Stimulated activated naive CD8-positive, alpha-beta T cell treated with anti-CD3 and anti-CD28 coated beads, Interleukin-15, amount 100 ng/mL, for 72 hours (primary cell): ENCODE data around the gene CTDNEP1.
"Not testable (repeated sequence)": the region's sequence is repeated elsewhere in the genome, so short reads cannot be mapped to it uniquely, and the experiment has no call there.

Source experiments
- ATAC-seq: fragments of 150-1000 bp; cut with Tn5 transposase; 2 replicates; pipeline ENCODE4 v1.10.0; 2021; ENCODE audit warnings: mild to moderate bottlenecking, moderate library complexity
- DNase-seq, 2 donors: peaks; one replicate each; pipeline ENCODE4 v3.0.0; 2021 to 2022
- H3K27ac Mint-ChIP-seq, 2 donors: one replicate each; pipeline ENCODE4 v1.8.0; 2022; ENCODE audit warnings: mild to moderate bottlenecking in 2 of 2, mixed read lengths in 2 of 2, moderate library complexity in 2 of 2
- H3K27me3 Mint-ChIP-seq: one replicate; pipeline ENCODE4 v1.8.0; 2022; ENCODE audit warnings: mixed read lengths
- H3K4me1 Mint-ChIP-seq: one replicate; pipeline ENCODE4 v1.8.0; 2022; ENCODE audit warnings: mild to moderate bottlenecking, mixed read lengths
- H3K4me3 Mint-ChIP-seq, 2 donors: one replicate each; pipeline ENCODE4 v1.8.0; 2022; ENCODE audit warnings: mild to moderate bottlenecking in 2 of 2, mixed read lengths in 2 of 2, moderate library complexity in 1 of 2
- H3K9me3 Mint-ChIP-seq, 2 donors: one replicate each; pipeline ENCODE4 v1.8.0; 2022; ENCODE audit warnings: mixed read lengths in 2 of 2

CTDNEP1 gene

GRCh38 chr17:7260151-7260550 is 8.6 kb upstream of the CTDNEP1 start:
- Mint-ChIP-seq H3K9me3 (no peaks in the 10 kb centered on the region), H3K27me3 (peaks cover 28% of the 10 kb centered on the region), H3K4me1 (peaks cover 54% of the 10 kb centered on the region), H3K27ac (peak overlapping the region; percentile 64 to 78), H3K4me3 (peak overlapping the region; percentile 76 to 80)
- no peak for DNase-seq
- ATAC-seq: no peak

GRCh38 chr17:7259555-7259889 is 8.0 kb upstream of the CTDNEP1 start:
- DNase-seq (no peak), ATAC-seq (no peak)
- peak overlapping the region in 1 of 2 donors; percentile 25 for H3K4me3 Mint-ChIP-seq
- no peaks in the 10 kb centered on the region for H3K9me3 Mint-ChIP-seq
- H3K4me1 Mint-ChIP-seq: peaks cover 59% of the 10 kb centered on the region
- H3K27ac Mint-ChIP-seq: peak overlapping the region in 1 of 2 donors; percentile 81
- H3K27me3 Mint-ChIP-seq: peaks cover 28% of the 10 kb centered on the region

DNA sequence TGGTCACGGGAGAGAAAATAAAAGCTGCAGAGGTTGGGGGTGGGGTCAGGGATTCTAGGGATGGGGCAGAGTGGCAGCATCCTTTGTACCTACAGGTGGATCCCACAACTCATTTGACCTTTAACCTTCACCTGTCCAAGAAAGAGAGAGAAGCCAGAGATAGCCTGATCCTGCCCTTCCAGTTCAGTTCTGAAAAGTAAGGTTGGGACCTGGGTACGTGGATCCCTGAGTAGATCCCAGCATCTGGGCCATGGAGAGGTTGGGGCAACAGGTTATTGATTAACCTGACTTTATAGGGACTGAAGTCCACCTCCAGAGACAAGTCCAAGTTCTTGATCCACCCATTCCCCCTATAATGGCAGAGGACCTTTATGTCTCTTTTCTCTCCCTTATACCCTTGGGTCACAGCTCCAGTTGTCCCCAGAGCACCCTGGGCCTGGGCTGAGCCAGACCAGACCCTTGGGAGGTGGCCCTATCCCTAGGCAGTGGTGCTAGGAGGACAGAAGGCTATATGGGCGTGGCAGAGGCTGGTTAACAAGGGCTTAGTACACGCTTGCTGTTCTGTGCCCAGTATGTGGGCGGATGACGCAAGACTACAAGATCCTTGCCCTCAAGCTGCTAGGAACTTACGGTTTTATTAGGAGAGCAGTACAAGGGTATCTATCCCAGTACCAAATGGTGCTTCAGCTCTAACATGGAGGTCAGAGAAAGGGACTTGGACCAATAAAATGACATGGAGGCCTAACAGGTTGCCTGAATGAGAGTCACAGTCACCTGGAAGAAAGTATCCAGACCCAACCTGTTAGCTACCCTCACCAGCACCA is 7.4 kb upstream of the CTDNEP1 start:
- no peak for DNase-seq
- ATAC-seq: no peak
- peaks cover 62% of the 10 kb centered on the region for H3K4me1 Mint-ChIP-seq
- H3K4me3 Mint-ChIP-seq: peak overlapping the region in 1 of 2 donors; percentile 25
- peaks cover 23% of the 10 kb centered on the region for H3K27me3 Mint-ChIP-seq
- peak overlapping the region in 1 of 2 donors; percentile 68 for H3K27ac Mint-ChIP-seq
- H3K9me3 Mint-ChIP-seq: no peaks in the 10 kb centered on the region

- ATAC-seq (no peak), DNase-seq (no peak)
- H3K9me3 Mint-ChIP-seq: no peaks in the 10 kb centered on the region
- peaks cover 3% of the 10 kb centered on the region for H3K27me3 Mint-ChIP-seq
- no peak overlapping the region for H3K27ac Mint-ChIP-seq
- peaks cover 60% of the 10 kb centered on the region for H3K4me1 Mint-ChIP-seq
- H3K4me3 Mint-ChIP-seq: no peak overlapping the region
Measured at GRCh38 chr17:7256766-7257456, 5.4 kb upstream of the CTDNEP1 start.

- peak overlapping the region in 1 of 2 donors; percentile 43 for H3K4me3 Mint-ChIP-seq
- H3K4me1 Mint-ChIP-seq: peaks cover 52% of the 10 kb centered on the region
Measured at GRCh38 chr17:7254511-7254910, 3.0 kb upstream of the CTDNEP1 start.

GRCh38 chr17:7253082-7253481 is 1.5 kb upstream of the CTDNEP1 start:
- Mint-ChIP-seq H3K27ac (peak overlapping the region; percentile 98 to 100), H3K4me1 (peaks cover 51% of the 10 kb centered on the region), H3K9me3 (no peaks in the 10 kb centered on the region), H3K27me3 (no peaks in the 10 kb centered on the region), H3K4me3 (peak overlapping the region; percentile 94 to 99)
- no peak for DNase-seq
- ATAC-seq: no peak

More at GRCh38 chr17:7254511-7254910, 3.0 kb upstream of the CTDNEP1 start:
- peak overlapping the region; percentile 14 to 79 for H3K27ac Mint-ChIP-seq
- no peaks in the 10 kb centered on the region for H3K9me3 Mint-ChIP-seq
- ATAC-seq (no peak), DNase-seq (no peak)
- H3K27me3 Mint-ChIP-seq: no peaks in the 10 kb centered on the region

- Mint-ChIP-seq H3K4me1 (peaks cover 51% of the 10 kb centered on the region), H3K27me3 (no peaks in the 10 kb centered on the region), H3K27ac (peak within 1 kb of the TSS; percentile 98 to 100), H3K4me3 (peak within 1 kb of the TSS; percentile 94 to 99), H3K9me3 (no peaks in the 10 kb centered on the region)
- peak; percentile 92 to 93 for DNase-seq
- ATAC-seq: peak; percentile 79
Measured at GRCh38 chr17:7252176-7253043, 876 bp upstream of the CTDNEP1 start, which contains the start of gene ELP5. ELP5 (plus strand) TSS chr17:7252215; CDS start chr17:7252551, 336 bp downstream.

DNA sequence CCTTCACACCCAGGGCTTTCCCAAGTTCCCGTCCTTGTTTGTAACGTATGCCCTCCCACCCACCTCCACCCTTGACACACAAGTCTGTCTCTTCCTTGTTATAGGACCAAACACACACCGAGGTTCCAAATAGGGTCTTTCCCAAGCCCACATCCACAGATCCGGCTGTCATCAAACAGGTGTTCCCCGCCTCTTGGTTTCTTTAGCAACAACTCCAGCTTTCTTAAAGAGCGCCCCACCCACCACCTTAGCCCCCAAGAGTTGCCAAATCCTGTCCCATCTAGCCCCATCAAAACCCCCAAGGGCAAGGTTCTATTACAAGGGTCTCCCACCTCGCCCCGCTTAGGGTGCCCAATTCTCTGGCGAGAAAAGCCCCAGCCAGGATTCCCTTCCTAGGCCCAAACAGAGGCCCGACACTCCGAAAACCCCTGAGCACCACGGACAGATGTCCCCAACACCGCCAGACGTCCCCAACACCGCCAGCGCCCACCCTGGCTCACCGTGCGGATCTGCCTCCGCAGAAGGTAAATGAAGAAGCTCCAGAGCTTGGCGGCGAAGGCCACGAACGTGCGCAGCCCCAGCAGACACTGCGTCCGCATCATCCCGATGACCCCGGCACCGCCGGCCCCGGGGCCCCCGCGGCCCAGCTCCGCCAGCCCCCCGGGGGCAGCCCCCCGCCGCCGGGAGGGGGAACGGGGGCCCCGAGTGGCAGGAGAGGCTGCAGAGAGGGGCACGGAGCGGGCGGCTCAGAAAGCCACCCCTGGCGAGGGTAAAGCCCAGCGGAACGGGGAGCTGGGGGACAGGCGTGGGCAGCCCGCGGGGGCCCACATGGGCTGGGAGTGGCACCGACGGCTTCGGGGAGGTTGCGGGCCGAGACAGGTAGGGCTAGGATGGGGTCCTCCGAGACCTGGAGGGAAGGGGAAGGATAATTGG is 573 bp downstream of the CTDNEP1 start:
- DNase-seq (no peak), ATAC-seq (peak; percentile 27)
- peak overlapping the region; percentile 97 to 98 for H3K27ac Mint-ChIP-seq
- H3K27me3 Mint-ChIP-seq: no peaks in the 10 kb centered on the region
- H3K4me3 Mint-ChIP-seq: peak overlapping the region; percentile 94 to 99
- H3K9me3 Mint-ChIP-seq: no peaks in the 10 kb centered on the region
- H3K4me1 Mint-ChIP-seq: peaks cover 60% of the 10 kb centered on the region

GRCh38 chr17:7249830-7250229 is 1.7 kb downstream of the CTDNEP1 start:
- Mint-ChIP-seq H3K9me3 (no peaks in the 10 kb centered on the region), H3K27me3 (no peaks in the 10 kb centered on the region), H3K27ac (peak overlapping the region in 1 of 2 donors; percentile 91), H3K4me1 (peaks cover 58% of the 10 kb centered on the region), H3K4me3 (peak overlapping the region; percentile 94 to 99)
- DNase-seq: no peak
- ATAC-seq: no peak

GRCh38 chr17:7249214-7249613 is 2.3 kb downstream of the CTDNEP1 start:
- Mint-ChIP-seq H3K4me1 (peaks cover 52% of the 10 kb centered on the region), H3K9me3 (no peaks in the 10 kb centered on the region), H3K27me3 (no peaks in the 10 kb centered on the region), H3K4me3 (peak overlapping the region; percentile 66 to 80), H3K27ac (peak overlapping the region in 1 of 2 donors; percentile 91)
- no peak for DNase-seq
- no peak for ATAC-seq

GRCh38 chr17:7248796-7249195 is 2.7 kb downstream of the CTDNEP1 start:
- H3K27me3 Mint-ChIP-seq: no peaks in the 10 kb centered on the region
- DNase-seq: no peak
- no peaks in the 10 kb centered on the region for H3K9me3 Mint-ChIP-seq
- H3K27ac Mint-ChIP-seq: peak overlapping the region in 1 of 2 donors; percentile 40
- H3K4me1 Mint-ChIP-seq: peaks cover 48% of the 10 kb centered on the region
- H3K4me3 Mint-ChIP-seq: peak overlapping the region; percentile 66 to 80
- ATAC-seq: no peak

GRCh38 chr17:7246779-7247178 is 4.8 kb downstream of the CTDNEP1 start:
- H3K27me3 Mint-ChIP-seq: no peaks in the 10 kb centered on the region
- DNase-seq: no peak
- ATAC-seq: no peak
- peaks cover 48% of the 10 kb centered on the region for H3K4me1 Mint-ChIP-seq
- peak overlapping the region in 1 of 2 donors; percentile 74 for H3K27ac Mint-ChIP-seq
- no peaks in the 10 kb centered on the region for H3K9me3 Mint-ChIP-seq
- H3K4me3 Mint-ChIP-seq: no peak overlapping the region

GRCh38 chr17:7243838-7244237 is 7.7 kb downstream of the CTDNEP1 start:
- H3K27me3 Mint-ChIP-seq, ATAC-seq, H3K9me3 Mint-ChIP-seq, DNase-seq, H3K27ac Mint-ChIP-seq, H3K4me3 Mint-ChIP-seq: not testable (repeated sequence)
- peaks cover 55% of the 10 kb centered on the region for H3K4me1 Mint-ChIP-seq

DNA sequence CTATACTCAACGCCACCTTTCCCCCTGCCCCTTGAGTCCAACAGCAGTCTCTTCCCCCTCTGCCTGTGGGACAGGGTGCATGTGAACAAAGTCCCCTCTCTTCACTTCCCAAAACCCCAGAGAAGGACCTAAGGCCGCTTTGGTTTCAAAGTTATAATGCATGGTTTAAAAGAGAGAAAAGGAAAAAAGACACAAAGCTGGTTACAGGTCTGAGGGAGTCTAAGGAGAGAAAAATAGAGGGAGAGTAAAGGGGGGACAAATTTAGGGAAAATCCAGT is 8.1 kb downstream of the CTDNEP1 start:
- Mint-ChIP-seq H3K9me3 (no peaks in the 10 kb centered on the region), H3K27me3 (no peaks in the 10 kb centered on the region), H3K4me1 (peaks cover 50% of the 10 kb centered on the region), H3K4me3 (peak overlapping the region; percentile 98 to 100), H3K27ac (peak overlapping the region; percentile 41 to 94)
- DNase-seq (no peak), ATAC-seq (no peak)
